Right lobe of liver (tissue), 6 donors: ENCODE results near the gene PPP1R14B. TPM values are rescaled to one million over a fixed set of nuclear protein-coding genes. Genes with fewer than 3 reads are reported as not detected.

Source experiments
- ATAC-seq, 4 donors: fragments of 200-7000 bp; cut with Tn5 transposase; one replicate each; pipeline ENCODE4 v1.9.1; 2020; ENCODE audit warnings: mild to moderate bottlenecking in 4 of 4, moderate library complexity in 4 of 4
- DNase-seq, 3 donors: peaks; one replicate each; pipeline ENCODE4 v3.0.0-alpha.2; 2020
- H3K27ac ChIP-seq, 3 donors: fragments of 200-600 bp; one replicate each; pipeline ENCODE4 v1.8.0; 2022
- H3K27me3 ChIP-seq, 2 donors: fragments of 200-600 bp; one replicate each; pipeline ENCODE4 v1.8.0; 2022
- H3K36me3 ChIP-seq, 4 donors: fragments of 200-600 bp; sonication (generic) in 1 of 4; one replicate each; pipeline versions ENCODE4 v1.5.1 to v1.8.0; 2017 to 2022; ENCODE audit warnings: control low read depth in 1 of 4
- H3K4me1 ChIP-seq, 4 donors: fragments of 200-600 bp; sonication (generic) in 1 of 4; one replicate each; pipeline versions ENCODE4 v1.5.1 to v1.8.0; 2017 to 2022; ENCODE audit warnings: control low read depth in 1 of 4
- H3K4me3 ChIP-seq, 3 donors: fragments of 200-600 bp; one replicate each; pipeline ENCODE4 v1.8.0; 2022
- H3K9me3 ChIP-seq, 4 donors: fragments of 200-600 bp; sonication (generic) in 1 of 4; one replicate each; pipeline versions ENCODE4 v1.5.1 to v1.8.0; 2017 to 2022; ENCODE audit warnings: control low read depth in 1 of 4
- CTCF ChIP-seq, 4 donors: fragments of 200-600 bp in 3 of 4; fragments of 450-650 bp in 1 of 4; IDR thresholded peaks; one replicate each; pipeline versions ENCODE4 v1.5.1 to v1.8.0; 2016 to 2022; ENCODE audit warnings: antibody characterized with exemption in 4 of 4, mild to moderate bottlenecking in 2 of 4
- POLR2A ChIP-seq: fragments of 450-650 bp; IDR thresholded peaks from one replicate; pipeline ENCODE4 v1.6.1; 2017; ENCODE audit warnings: antibody characterized with exemption, mild to moderate bottlenecking
- WGBS: methylation state at CpG from one replicate; pipeline ENCODE4 v1.1.6; 2018; ENCODE audit warnings: low coverage, low lambda C conversion rate; ENCODE audit not compliant: insufficient coverage; ENCODE audit errors: missing lambda C conversion rate; 5-methylcytosine and 5-hydroxymethylcytosine counted together
- intact Hi-C, 2 donors: fragments of 100-400 bp; cut with DNase I; formaldehyde crosslinking; loops; one replicate each; pipeline versions ENCODE4 v1.11.2 to v1.14.1; 2022
- total RNA-seq, 6 experiments: library from RNA; depleted of rRNA in 2 of 6; stranded (reverse); fragments of >200 nt in 2 of 6; fragmentation: NEBNext Ultra II Directional in 3 of 6; extraction: Animal tissue kit (Norgen Biotek cat#: 25700) in 3 of 6; gene quantifications; one replicate each; pipeline versions ENCODE4 v1.1.0 to v1.2.4, GENCODE V29; 2016 to 2023
- donor health status: DM: no; HTN: yes; CAD: no.
- donor health status: DM: no; HTN: no; CAD: no.
- donor health status: DM: no; HTN: no; CAD: no.
- donor health status: DM: no; HTN: yes; CAD: no.
- donor health status: DM: no; HTN: yes; CAD: no.

The PPP1R14B gene
- total RNA-seq, 6 experiments from 2014 or later, result 34.1 to 90.3 (median 49.7) TPM

DNA sequence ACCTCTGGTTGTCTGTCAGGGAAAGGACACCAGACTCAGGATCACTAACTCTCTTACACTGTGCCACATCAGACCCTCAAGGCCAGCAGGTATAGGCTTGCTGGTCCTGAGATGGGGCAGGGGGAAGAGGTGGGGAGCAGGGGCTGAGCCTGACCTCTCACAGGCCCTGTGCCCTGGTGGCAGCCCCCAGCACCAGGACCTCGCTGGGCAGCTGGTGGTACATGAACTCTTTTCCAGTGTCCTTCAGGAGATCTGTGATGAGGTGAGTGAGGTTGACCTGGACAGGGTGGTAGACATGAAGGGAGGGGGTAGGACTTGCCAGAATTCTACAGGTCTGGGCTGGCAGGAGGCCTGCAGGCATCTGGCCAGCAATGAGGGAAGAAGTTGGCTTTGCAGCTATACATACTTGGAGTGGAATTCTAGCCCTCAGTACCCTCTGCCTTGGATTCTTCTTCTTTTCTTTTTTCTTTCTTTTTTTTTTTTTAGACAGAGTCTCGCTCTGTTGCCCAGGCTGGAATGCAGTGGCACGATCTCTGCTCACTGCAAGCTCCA, 19.3 kb downstream of the PPP1R14B start:
- H3K27ac ChIP-seq, result peak overlapping the region in 1 of 3 donors; percentile 91
- H3K4me1 ChIP-seq, result peaks cover 4 to 24% (median 11%) of the 10 kb centered on the region in 4 donors
- no peak for TF ChIP-seq CTCF (IDR thresholded peaks at IDR 0.05)
- TF ChIP-seq POLR2A, result no peak
- ATAC-seq, result no peak
- 100% methylated on average over 2 of the region's 3 CpGs for WGBS
- no peaks in the 10 kb centered on the region for H3K9me3 ChIP-seq
- peak overlapping the region in 2 of 3 donors; percentile 67 to 89 for H3K4me3 ChIP-seq
- no peak for DNase-seq
- no peaks in the 10 kb centered on the region for H3K27me3 ChIP-seq
- peaks cover 0 to 4% (median 0%) of the 10 kb centered on the region in 4 donors for H3K36me3 ChIP-seq
- intact Hi-C loops, result no loop called here

DNA sequence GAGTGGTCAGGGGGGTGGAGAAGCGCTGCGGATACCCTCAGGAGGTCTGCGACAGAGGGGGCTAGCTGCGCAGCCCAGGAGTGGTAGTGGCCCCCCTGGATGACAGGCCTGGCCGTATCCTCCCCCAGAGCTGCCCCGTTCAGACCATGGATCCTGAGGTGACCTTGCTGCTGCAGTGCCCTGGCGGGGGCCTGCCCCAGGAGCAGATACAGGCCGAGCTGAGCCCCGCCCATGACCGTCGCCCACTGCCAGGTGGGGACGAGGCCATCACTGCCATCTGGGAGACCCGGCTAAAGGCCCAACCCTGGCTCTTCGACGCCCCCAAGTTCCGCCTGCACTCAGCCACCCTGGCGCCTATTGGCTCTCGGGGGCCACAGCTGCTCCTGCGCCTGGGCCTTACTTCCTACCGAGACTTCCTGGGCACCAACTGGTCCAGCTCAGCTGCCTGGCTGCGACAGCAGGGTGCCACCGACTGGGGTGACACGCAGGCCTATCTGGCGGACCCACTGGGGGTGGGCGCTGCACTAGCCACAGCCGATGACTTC, 20.2 kb downstream of the PPP1R14B start:
- no peak for TF ChIP-seq CTCF (IDR thresholded peaks at IDR 0.05)
- TF ChIP-seq POLR2A, result no peak
- Histone ChIP-seq H3K4me1 (peaks cover 4 to 24% (median 11%) of the 10 kb centered on the region in 4 donors), H3K27ac (peak overlapping the region; percentile 60 to 94 (median 91)), H3K36me3 (peaks cover 0 to 8% (median 0%) of the 10 kb centered on the region in 4 donors), H3K4me3 (peak overlapping the region; percentile 67 to 95 (median 89)), H3K27me3 (no peaks in the 10 kb centered on the region), H3K9me3 (no peaks in the 10 kb centered on the region)
- ATAC-seq (peak; percentile 30 to 45 (median 36)), DNase-seq (peak; percentile 61 to 71 (median 63))
- WGBS, result no CpG with 5 or more reads among the region's 26 CpGs
- intact Hi-C loops, result no loop called here

- Histone ChIP-seq H3K9me3 (no peaks in the 10 kb centered on the region), H3K36me3 (peaks cover 0 to 15% (median 0%) of the 10 kb centered on the region in 4 donors), H3K27ac (peak within 1 kb of the TSS; percentile 60 to 94 (median 91)), H3K27me3 (no peaks in the 10 kb centered on the region), H3K4me1 (peaks cover 4 to 24% (median 11%) of the 10 kb centered on the region in 4 donors), H3K4me3 (peak within 1 kb of the TSS; percentile 67 to 95 (median 89))
- no CpG with 5 or more reads among the region's 54 CpGs for WGBS
- peak; percentile 92 to 94 (median 94) for DNase-seq
- ATAC-seq, result peak; percentile 81 to 86 (median 82)
- intact Hi-C loops, result no loop called here
- peak; percentile 89 for TF ChIP-seq POLR2A
- TF ChIP-seq CTCF (IDR thresholded peaks at IDR 0.05), result peak; percentile 8 to 25 (median 18)
Measured at GRCh38 chr11:64225608-64226506, 20.9 kb downstream of the PPP1R14B start, which contains the start of the genes NUDT22 and TRPT1. Gene NUDT22, plus strand, starts transcription at chr11:64226274. Its CDS starts 379 bp downstream, at chr11:64226653. Gene TRPT1, minus strand, starts transcription at chr11:64226186. Its CDS starts 326 bp downstream, at chr11:64225860.

GRCh38 chr11:64224891-64225607, 21.7 kb downstream of the PPP1R14B start:
- Histone ChIP-seq H3K27me3 (no peaks in the 10 kb centered on the region), H3K36me3 (peaks cover 0 to 23% (median 0%) of the 10 kb centered on the region in 4 donors), H3K4me1 (peaks cover 4 to 24% (median 11%) of the 10 kb centered on the region in 4 donors), H3K9me3 (no peaks in the 10 kb centered on the region), H3K4me3 (peak overlapping the region; percentile 67 to 95 (median 89)), H3K27ac (peak overlapping the region; percentile 60 to 94 (median 91))
- no CpG with 5 or more reads among the region's 22 CpGs for WGBS
- ATAC-seq, result no peak
- DNase-seq, result peak in 2 of 3 donors; percentile 28 to 54
- TF ChIP-seq POLR2A, result no peak
- TF ChIP-seq CTCF (IDR thresholded peaks at IDR 0.05), result no peak
- intact Hi-C loops, result no loop called here
